Stimulated activated CD8-positive, alpha-beta memory T cell treated with anti-CD3 and anti-CD28 coated beads, Interleukin-15, amount 100 ng/mL, for 1 hour (primary cell): ENCODE measurements around the gene SDC4.

Experiments
- DNase-seq: peaks from one replicate; pipeline ENCODE4 v3.0.0-alpha.2; 2020; ENCODE audit warnings: low read depth

The SDC4 gene, protein sequence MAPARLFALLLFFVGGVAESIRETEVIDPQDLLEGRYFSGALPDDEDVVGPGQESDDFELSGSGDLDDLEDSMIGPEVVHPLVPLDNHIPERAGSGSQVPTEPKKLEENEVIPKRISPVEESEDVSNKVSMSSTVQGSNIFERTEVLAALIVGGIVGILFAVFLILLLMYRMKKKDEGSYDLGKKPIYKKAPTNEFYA

DNA sequence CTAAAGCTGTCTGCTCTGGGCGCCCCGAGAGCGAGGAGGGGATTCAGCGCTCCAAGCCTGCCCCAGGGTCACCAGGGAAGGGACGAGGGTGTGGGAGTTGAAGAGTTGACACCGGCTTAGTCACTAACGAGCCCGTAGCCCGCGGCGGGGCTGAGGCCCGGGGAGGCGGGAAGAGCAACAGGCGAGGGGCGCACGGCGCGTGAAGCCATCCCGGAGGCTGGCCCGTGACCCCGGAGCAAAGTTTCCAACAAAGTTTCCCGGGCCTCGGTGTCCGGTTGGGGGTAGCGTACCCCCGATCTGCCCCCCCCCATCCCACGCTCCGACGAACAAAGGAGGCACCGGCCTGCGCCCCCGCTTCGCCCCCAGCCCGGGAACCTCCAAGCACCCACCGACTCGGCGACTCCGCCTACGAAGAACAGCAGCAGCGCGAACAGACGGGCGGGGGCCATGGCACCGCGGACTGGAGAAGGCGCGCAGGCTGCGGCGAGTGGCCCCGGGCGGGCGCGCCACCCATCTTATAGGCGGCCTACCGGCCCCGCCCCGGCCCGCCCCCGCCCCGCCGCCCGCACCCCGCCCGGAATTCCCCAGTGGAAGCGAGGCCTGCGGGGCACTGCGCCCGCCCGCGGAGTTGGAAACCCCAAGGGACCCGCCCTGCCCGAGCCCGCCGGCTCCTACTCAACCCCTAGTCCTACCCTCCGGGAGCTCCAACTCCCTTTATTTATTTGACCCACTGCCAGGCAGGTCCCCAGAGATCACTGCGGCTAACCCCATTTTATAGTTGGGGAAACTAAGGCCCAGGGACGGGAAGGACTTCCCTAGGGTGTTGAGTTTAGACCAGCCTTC lies at the start of gene SDC4:
Gene SDC4, minus strand, starts transcription at position 489 of the 843 bp plus-strand sequence. Its CDS starts 40 bp downstream, at position 449.
- DNase-seq, result peak; percentile 18

DNA sequence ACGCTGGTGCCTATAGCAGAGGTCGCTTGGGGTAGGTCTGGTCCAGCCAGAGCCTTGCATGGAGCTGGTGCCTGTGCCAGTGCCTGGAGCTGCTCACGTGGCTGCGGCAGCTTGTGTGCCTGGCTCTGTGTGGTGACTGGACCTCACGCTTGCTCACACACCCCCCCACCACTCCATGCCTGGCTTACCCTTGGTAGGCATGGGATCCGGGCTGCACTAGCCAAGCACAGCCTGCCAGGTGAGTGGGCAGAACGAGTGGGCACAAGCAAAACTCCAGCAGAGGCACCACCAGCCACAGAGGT lies 46.8 kb upstream of the SDC4 start:
- DNase-seq, result no peak

DNA sequence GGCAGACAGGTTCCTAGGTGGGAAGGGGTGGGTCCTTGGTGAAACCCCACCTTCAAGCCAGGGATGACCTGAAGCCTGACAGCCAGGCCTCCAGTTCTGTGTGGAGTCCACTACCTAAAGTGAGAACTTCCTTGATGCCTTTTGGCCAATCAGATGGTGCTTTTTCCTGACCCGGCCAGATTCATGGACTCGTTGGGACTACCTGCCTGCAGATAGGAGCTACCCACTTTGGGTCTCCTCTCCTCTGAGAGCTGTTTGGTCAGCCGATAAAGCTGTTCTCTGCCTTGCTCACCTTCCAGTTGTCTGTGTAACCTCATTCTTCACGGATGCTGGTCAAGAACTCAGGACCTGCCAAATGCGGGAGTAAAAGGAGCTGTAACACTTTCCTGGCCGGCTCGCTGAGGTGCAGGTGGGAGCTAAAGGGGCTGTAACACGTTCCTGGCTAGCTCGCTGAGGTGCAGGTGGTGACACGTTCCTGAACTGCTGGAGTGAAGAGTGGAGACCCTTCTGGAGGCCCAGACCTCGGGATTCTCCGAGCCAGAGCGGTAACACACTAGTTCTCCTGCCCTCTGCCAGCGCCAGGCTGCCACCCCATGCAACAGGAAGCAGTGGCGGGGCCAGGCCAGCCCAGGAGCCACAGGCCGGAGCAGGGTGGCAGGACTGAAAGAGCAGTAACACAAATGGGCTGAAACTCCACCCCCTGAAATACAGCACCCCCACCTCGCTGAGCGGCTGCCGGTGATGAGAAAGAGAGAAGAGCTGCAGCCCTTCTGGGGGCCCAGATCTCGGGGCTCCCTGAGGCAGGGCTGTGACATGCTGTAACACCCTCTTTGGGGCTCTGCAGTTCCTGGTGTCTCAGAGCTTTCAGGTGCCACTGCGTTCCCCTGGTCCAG lies 46.2 kb upstream of the SDC4 start:
- DNase-seq, result no peak

DNA sequence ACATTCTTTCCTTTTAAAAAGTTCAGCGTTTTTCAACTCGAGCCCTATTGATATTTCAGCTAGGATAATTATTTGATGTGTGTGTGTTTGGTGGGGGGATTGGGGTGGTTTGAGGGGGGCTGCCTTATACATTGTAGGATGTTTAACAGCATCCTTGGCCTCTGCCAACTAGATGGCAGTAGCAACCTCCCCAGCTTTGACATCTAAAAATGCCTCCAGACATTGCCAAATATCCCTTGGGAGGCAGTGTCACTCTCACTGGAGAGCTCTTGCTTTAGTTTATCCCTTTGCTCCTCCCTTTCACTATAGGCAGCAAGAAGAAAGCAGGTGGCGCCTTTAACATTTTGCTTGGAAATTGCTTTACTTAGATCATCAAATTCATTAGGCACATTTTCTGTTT lies 44.5 kb upstream of the SDC4 start:
- no peak for DNase-seq

DNA sequence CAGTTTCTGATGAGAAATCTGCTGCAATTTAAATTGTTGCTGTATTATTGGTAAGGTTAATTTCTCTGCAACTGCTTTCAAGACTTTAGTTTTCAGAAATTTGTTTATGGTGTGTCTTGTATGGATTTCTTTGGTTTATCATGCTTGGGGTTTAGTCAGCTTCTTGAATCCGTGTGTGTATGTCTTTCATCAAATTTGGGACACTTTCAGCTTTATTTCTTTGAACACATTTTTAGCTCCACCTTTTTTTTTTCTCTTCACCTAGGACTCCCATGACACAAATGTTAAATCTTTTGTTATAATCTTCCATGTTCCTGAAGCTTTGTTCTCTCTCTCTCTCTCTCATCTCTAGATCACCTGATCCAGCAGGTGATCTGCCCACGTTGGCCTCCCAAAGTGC lies 43.3 kb upstream of the SDC4 start:
- DNase-seq, result no peak

DNA sequence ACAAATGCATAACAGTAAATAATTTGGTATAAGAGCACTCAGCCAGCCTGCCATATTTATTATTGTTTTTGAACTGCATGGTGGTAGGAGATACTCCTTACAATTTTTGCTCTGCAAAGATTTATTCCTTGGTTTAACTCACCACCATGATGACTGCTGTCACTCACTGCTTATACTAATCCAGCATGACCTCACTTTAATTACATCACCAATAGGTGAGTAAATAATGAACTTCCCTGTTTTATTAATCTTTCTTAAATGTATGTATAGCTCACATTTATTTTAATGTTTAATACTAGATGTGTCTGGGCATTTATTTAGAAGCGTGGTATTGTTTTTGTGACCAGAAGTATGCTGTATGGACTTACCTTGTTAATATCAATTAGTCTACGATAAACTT lies 42.7 kb upstream of the SDC4 start:
- DNase-seq, result no peak

DNA sequence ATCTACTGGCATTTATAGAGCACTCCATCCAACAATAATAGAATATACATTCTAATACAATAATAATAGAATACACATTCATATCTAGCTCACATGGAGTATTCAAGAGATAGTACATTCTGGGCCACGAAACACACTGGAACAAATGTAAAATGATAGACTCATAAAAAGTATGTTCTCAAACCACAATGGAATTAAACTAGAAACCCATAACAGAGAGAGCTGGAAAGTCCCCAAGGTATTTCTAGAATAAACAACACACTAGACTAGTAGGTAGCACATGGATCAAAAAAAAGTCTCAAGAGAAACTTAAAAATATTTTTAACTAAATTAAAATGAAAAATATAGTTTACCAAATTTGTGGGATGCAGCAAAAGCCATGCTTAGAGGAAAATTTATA lies 39.0 kb upstream of the SDC4 start:
- no peak for DNase-seq

DNA sequence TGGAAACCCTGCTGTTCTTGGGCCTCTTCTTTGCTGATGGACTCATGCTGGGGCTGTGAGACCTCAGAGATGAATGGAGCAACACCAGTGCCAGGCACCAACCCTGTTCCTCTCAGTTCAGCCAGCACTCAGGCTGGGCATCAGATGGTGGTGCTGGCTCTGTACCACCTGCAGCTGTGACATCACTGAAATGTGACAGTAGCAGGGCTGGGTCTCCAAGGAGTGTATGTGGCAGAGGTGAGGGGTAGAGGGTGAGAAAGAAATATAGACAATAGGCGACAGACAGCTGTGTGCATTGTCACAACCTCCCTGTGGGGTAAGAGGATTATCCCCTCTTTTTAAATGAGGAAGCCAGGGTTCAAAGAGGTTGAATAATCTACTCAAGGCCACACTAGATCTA lies 30.0 kb upstream of the SDC4 start, which contains the start of gene TP53TG5:
Gene TP53TG5, minus strand, starts transcription at position 135 of the 400 bp plus-strand sequence. Its CDS starts 89 bp downstream, at position 46.
- DNase-seq, result no peak

DNA sequence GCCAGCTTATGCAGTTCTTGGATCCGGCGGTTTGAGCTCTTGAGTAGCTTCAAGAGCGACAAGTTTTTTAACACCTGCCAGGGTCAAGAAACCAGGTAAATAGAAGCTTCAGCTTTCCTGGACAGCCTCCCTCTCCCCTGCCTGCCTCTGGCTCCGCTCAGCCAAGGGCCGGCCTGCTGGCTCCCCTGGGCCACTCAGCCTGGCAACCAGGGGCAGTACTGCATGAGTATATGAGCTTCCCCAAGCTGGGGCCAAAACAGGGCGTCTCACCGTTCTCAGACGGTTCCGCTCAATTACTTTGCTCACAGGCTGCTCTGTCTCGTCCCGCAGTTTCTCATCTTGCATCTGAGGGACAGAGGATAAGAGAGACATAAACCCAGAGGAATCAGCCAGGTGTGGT lies 29.0 kb upstream of the SDC4 start:
- no peak for DNase-seq

DNA sequence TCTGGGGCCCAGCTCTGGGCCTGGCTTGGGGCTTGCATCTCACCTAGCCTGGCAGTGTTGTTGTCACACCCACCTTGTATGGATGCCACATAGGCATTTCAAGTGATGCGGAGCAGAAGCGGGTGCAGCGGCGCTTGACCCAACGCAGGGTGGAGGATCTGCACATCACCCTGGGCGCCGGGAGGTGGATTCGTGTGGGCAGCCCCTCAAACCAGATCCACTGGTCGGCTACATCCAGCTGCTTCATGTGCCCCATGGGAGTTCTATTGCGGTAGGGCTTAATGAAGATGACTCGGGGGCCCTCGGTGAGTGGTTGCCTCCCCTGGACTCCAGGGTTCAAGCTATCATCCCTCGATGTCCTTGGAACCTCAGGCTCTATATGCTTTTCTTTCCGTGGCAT lies 26.7 kb upstream of the SDC4 start:
- no peak for DNase-seq

DNA sequence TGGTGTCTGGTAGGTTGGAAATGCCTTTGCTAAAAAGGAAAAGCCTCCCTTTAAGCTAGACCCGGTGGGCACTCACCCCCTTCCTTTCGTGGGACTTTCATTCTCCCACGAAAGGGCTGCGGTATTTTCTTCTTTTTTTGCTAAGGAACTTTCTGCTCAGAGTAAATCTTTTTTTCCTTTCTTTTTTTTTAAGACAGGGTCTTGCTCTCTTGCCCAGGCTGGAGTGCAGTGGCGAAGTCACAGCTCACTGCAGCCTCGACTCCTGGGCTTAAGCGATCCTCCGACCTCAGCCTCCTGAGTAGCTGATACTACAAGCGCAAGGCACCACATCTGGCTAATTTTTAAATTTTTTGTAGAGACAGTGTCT lies 25.9 kb upstream of the SDC4 start:
- DNase-seq, result no peak

DNA sequence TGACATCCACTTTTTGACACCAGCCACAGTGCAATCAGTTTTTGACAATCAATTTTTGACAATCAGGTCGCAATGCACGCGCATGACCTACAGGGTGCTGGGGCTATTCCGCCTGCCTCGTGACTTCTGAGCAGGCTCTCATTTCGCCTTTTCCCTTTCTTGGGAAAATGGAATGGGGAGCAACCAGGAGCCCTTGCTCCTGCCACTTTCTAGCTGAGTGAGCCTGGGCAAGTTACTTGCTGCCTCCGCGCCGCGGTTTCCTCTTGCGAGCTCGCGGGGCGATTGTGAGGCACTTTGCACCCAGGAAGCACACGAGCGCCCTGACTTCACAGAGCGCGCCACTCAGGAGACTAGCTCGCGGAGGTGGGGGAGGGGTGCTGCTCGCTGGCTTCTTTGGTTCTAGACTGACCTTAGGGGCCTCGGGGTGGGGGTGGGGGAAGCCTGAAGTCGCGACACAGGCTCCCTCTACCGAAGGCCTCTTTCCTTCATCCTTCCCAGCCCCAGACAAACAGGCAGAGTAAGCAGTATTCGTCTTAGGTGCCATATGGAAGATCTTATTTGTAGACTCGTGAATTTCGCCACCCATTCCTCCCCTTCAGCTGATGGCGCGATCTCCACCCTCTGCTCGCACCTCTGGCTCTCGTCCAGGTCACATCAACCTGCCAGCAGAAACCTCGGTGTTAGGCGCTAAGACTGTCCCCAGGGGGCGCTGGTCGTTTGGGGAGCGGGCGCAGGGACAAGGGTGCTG lies 25.3 kb upstream of the SDC4 start:
- DNase-seq, result peak; percentile 84

DNA sequence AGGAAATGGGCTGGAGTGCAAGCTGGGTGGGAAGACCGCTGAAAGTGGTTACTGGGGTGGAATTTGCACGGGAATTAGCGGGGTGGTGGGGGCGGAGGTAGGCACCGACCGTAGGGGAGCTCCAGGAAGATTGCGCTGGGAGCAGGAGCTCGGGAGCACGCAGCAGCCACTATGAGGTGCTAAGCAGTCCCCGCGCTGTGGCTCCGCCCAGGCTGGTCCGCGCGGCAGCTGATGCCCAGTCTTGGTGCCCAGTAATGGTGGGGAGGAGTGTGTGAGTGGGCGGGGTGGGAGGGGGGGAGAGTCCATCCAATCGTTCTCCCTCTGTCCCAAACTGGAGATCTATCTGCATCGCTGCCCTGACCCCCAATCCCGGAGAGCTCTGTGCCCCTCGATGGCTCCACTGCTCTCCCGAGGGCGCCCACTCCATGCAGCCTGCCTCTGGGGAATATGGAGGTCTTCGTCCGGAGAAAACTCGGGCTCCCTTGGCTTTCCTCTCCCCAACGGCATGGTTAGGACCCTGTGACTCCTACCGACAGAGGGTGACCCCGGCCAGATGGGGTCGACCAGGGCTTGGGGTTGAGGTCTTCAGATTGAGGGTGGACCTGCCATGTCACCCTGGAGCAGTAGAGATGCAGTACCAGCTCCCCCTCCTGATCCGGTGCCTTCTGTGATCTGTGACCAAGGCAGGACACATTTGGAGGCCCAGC lies 24.6 kb upstream of the SDC4 start:
- DNase-seq, result no peak

DNA sequence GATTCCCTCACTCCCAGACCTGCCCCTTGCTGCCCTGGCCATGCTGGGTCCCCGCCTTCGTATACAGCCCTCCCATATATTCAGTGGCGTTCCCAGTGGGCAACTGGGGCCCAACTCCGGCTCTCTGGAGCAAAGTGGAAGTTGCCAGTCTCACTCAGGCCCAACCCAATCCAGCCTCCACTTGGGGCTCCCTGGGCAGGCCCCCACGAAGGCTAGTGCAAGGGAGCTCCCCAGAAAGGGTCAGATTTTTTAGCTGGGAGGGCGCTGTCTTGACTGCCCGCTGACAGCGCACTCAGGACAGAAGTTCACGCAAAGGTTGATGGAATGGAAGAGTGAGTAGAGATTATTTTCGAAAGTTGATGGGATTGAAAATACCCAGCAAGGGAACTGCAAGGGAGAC lies 24.0 kb upstream of the SDC4 start:
- DNase-seq, result no peak

DNA sequence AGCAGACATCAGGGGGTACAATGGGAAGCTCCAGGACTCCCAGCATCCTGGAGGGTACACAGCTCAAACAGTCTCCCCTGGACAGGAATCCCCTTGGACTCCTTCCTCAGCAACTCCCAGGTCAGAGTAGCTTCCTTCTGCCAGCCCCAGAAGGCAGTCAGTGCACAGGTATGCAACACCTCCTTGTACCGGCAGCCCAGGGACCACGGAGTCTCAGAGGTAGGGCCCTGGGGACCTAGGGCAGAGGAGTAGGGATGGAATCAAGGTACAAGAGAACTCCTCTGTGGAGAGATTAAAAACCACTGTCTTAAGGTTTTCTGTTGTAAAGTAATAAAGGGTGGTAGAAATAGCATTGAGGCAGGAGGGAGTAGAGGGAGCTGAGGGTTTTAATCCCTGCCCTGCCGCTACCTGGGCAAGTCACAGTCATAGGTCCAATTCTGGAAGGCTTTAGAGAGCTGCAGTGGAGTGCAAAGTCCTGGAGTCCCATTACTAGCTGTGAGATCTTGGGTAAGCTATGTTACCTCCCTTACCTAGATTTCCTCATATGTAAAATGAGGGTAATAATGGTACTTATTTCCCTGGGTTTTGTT lies 22.4 kb upstream of the SDC4 start:
- DNase-seq, result no peak

DNA sequence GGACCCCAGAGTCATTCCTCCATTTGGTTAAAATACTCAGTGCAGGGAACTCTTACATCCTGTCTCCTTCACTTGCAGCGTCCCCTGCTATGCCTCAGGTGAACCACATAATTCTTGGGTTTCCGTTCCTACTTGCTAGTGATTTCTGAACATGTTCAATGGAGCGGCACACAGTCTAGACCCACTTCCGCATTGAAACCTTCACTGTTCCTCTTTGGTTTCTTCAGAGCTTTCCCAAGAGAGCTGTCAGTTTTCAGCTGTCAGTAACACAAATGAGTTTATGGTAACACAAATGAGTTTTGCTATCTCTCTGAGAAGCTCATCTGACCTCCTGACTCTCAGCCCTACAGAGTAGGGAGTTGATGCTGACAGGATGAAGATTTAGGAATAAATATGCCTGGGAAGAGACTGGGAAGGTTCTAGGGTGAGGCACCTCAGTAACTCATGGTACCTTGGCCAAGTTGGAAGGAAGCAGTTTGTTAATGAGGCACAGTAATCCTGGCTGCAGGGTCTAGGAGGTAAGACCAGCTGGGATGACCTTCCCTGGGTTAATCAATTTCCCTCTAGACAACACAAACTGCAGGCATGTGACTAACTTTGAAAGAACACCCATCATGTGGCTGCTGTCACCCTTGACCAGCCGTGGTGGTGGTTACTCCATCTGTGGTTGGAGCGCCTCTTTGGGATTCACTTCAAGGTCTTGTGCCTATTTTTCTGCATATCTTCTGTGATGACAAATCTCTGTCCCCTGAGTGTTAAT lies 20.2 kb upstream of the SDC4 start:
- no peak for DNase-seq

DNA sequence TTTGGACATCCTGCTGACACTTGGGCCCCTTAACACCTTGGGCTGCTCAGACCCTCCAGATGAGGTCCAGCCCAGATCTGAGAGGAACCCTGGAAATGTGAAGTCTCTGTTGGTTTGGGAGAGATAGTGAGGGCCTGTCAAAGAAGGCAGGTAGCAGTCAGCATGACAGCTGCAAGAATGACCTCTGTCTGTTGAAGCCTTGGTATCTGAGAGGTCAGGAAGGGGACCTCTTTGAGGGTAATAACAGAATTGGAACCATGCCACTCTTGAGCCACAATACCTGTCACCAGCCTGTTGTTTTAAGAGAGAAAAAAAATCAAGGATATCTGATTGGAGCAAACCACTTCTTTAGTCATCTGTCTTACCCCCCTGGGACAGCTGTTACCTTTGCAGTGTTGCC lies 18.9 kb upstream of the SDC4 start:
- no peak for DNase-seq

DNA sequence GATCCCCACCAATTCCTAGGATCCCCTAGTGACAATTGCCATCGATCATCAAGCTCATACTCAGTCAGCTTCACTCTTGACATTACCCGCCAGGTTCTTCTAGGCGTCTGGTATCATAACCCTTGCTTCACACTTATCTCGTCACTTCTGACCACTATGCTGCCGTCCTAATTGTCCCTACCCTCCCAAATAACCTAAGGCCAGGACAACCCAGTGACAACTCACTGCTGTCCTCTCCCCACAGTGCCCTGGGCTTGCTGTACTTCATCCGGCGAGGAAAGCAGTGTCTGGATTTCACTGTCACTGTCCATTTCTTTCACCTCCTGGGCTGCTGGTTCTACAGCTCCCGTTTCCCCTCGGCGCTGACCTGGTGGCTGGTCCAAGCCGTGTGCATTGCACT lies 18.4 kb upstream of the SDC4 start:
- no peak for DNase-seq

DNA sequence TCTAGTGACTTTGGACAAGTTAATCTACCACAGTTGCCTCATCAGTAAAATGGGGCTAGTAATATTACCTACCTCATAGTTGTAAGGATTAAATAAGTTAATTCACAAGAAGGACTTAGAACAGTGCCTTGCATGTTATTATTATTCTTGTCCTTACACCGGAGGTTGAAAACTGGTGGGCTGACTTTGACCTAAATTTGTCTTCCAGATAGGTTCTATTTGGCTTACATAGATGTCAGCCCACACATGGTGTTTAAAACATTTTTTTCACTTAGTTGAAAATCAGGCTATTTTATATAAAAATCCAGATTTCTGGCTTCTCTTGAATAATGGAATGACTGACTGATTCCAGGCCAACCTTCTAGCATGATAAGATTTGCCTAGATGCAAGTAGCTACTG lies 18.0 kb upstream of the SDC4 start:
- DNase-seq, result no peak

DNA sequence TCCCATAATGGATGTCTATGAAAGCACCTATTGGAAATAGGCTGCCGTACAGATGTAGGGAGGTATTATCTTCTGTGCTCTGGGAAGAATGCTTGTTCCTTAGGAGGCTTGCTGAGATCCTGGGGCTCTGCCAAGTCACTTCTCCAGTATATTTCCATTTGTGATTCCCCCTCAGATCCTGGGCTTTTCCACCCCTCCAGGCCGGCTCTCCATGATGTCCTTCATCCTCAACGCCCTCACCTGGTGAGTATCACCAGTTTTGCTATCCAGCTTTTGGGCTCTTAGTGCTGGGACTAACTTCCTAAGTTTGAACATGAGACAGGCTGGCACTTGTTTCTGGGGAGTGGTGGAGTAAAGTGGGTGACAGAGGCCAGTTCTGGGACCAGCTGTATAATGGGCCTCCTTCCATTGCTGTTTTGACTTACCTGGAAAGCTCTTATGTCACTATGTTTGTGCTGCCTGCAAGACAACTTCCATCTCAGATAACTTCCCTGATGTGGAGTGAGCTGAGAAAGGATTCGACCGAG lies 17.3 kb upstream of the SDC4 start:
- DNase-seq, result no peak
